ENCODE results near the gene MAMLD1. TPM values are rescaled to one million over a fixed set of nuclear protein-coding genes. Genes with fewer than 3 reads are reported as not detected.

Gene MAMLD1
- total RNA-seq, 3 donors from 2014 or later = 5.8 to 6.1 (median 6.1) TPM

GRCh38 chrX:150450519-150451177 lies 87.5 kb downstream of the MAMLD1 start:
- peak; percentile 56 to 57 for ATAC-seq
- no peak overlapping the region for H3K4me3 Mint-ChIP-seq
- no peaks in the 10 kb centered on the region for H3K27me3 Mint-ChIP-seq (ENCODE audit: low read depth)
- no peaks in the 10 kb centered on the region for H3K9me3 Mint-ChIP-seq
- peaks cover 7% of the 10 kb centered on the region for H3K4me1 Mint-ChIP-seq (ENCODE audit: low read depth)
- H3K36me3 Mint-ChIP-seq (ENCODE audit: insufficient read depth) = no peaks in the 10 kb centered on the region
- DNase-seq = no peak

- Mint-ChIP-seq H3K36me3 (ENCODE audit: insufficient read depth) (no peaks in the 10 kb centered on the region), H3K4me1 (ENCODE audit: low read depth) (peaks cover 7% of the 10 kb centered on the region), H3K27me3 (ENCODE audit: low read depth) (no peaks in the 10 kb centered on the region), H3K9me3 (no peaks in the 10 kb centered on the region), H3K4me3 (no peak overlapping the region)
- ATAC-seq = no peak
- DNase-seq = no peak
Observed at GRCh38 chrX:150451953-150452352, 88.8 kb downstream of the MAMLD1 start.

- Mint-ChIP-seq H3K4me3 (no peak overlapping the region), H3K4me1 (ENCODE audit: low read depth) (peaks cover 7% of the 10 kb centered on the region), H3K27me3 (ENCODE audit: low read depth) (no peaks in the 10 kb centered on the region), H3K9me3 (no peaks in the 10 kb centered on the region), H3K36me3 (ENCODE audit: insufficient read depth) (no peaks in the 10 kb centered on the region)
- ATAC-seq = no peak
- DNase-seq = no peak
Observed at GRCh38 chrX:150454083-150454482, 91.0 kb downstream of the MAMLD1 start.

- no peaks in the 10 kb centered on the region for H3K9me3 Mint-ChIP-seq
- DNase-seq (no peak), ATAC-seq (no peak)
- H3K36me3 Mint-ChIP-seq (ENCODE audit: insufficient read depth) = no peaks in the 10 kb centered on the region
- H3K27me3 Mint-ChIP-seq (ENCODE audit: low read depth) = no peaks in the 10 kb centered on the region
- H3K4me1 Mint-ChIP-seq (ENCODE audit: low read depth) = peaks cover 11% of the 10 kb centered on the region
- no peak overlapping the region for H3K4me3 Mint-ChIP-seq
Observed at GRCh38 chrX:150454508-150455214, 91.5 kb downstream of the MAMLD1 start.

GRCh38 chrX:150455215-150455608 lies 92.1 kb downstream of the MAMLD1 start:
- no peak for DNase-seq
- H3K4me3 Mint-ChIP-seq = no peak overlapping the region

GRCh38 chrX:150456466-150456865 lies 93.3 kb downstream of the MAMLD1 start:
- H3K36me3 Mint-ChIP-seq (ENCODE audit: insufficient read depth) = no peaks in the 10 kb centered on the region
- no peak for DNase-seq
- no peak overlapping the region for H3K4me3 Mint-ChIP-seq
- H3K9me3 Mint-ChIP-seq = no peaks in the 10 kb centered on the region
- H3K4me1 Mint-ChIP-seq (ENCODE audit: low read depth) = peaks cover 4% of the 10 kb centered on the region
- no peaks in the 10 kb centered on the region for H3K27me3 Mint-ChIP-seq (ENCODE audit: low read depth)
- no peak for ATAC-seq

More at GRCh38 chrX:150455215-150455608, 92.1 kb downstream of the MAMLD1 start:
- Mint-ChIP-seq H3K9me3 (no peaks in the 10 kb centered on the region), H3K36me3 (ENCODE audit: insufficient read depth) (no peaks in the 10 kb centered on the region), H3K27me3 (ENCODE audit: low read depth) (no peaks in the 10 kb centered on the region), H3K4me1 (ENCODE audit: low read depth) (peaks cover 11% of the 10 kb centered on the region)
- ATAC-seq = no peak

GRCh38 chrX:150456941-150457340 lies 93.8 kb downstream of the MAMLD1 start:
- H3K4me1 Mint-ChIP-seq (ENCODE audit: low read depth) = peaks cover 4% of the 10 kb centered on the region
- no peaks in the 10 kb centered on the region for H3K36me3 Mint-ChIP-seq (ENCODE audit: insufficient read depth)
- no peaks in the 10 kb centered on the region for H3K27me3 Mint-ChIP-seq (ENCODE audit: low read depth)
- DNase-seq (no peak), ATAC-seq (no peak)
- no peak overlapping the region for H3K4me3 Mint-ChIP-seq
- H3K9me3 Mint-ChIP-seq = no peaks in the 10 kb centered on the region

GRCh38 chrX:150459196-150459595 lies 96.1 kb downstream of the MAMLD1 start:
- Mint-ChIP-seq H3K27me3 (ENCODE audit: low read depth) (no peaks in the 10 kb centered on the region), H3K36me3 (ENCODE audit: insufficient read depth) (no peaks in the 10 kb centered on the region), H3K9me3 (no peaks in the 10 kb centered on the region), H3K4me3 (no peak overlapping the region), H3K4me1 (ENCODE audit: low read depth) (peaks cover 4% of the 10 kb centered on the region)
- no peak for DNase-seq
- ATAC-seq = no peak

- H3K27me3 Mint-ChIP-seq (ENCODE audit: low read depth) = no peaks in the 10 kb centered on the region
- H3K9me3 Mint-ChIP-seq = no peaks in the 10 kb centered on the region
- ATAC-seq (no peak), DNase-seq (no peak)
- H3K4me1 Mint-ChIP-seq (ENCODE audit: low read depth) = peaks cover 4% of the 10 kb centered on the region
- no peak overlapping the region for H3K4me3 Mint-ChIP-seq
- H3K36me3 Mint-ChIP-seq (ENCODE audit: insufficient read depth) = no peaks in the 10 kb centered on the region
Observed at GRCh38 chrX:150460063-150460462, 96.9 kb downstream of the MAMLD1 start.

GRCh38 chrX:150460781-150461180 lies 97.7 kb downstream of the MAMLD1 start:
- Mint-ChIP-seq H3K4me1 (ENCODE audit: low read depth) (peaks cover 4% of the 10 kb centered on the region), H3K36me3 (ENCODE audit: insufficient read depth) (no peaks in the 10 kb centered on the region), H3K9me3 (no peaks in the 10 kb centered on the region), H3K27me3 (ENCODE audit: low read depth) (no peaks in the 10 kb centered on the region), H3K4me3 (no peak overlapping the region)
- DNase-seq (no peak), ATAC-seq (no peak)

GRCh38 chrX:150463566-150463965 lies 100.4 kb downstream of the MAMLD1 start:
- Mint-ChIP-seq H3K4me3 (no peak overlapping the region), H3K9me3 (no peaks in the 10 kb centered on the region), H3K4me1 (ENCODE audit: low read depth) (peaks cover 4% of the 10 kb centered on the region), H3K27me3 (ENCODE audit: low read depth) (no peaks in the 10 kb centered on the region), H3K36me3 (ENCODE audit: insufficient read depth) (no peaks in the 10 kb centered on the region)
- ATAC-seq (no peak), DNase-seq (no peak)

GRCh38 chrX:150464001-150464400 lies 100.9 kb downstream of the MAMLD1 start:
- Mint-ChIP-seq H3K4me3 (no peak overlapping the region), H3K9me3 (no peaks in the 10 kb centered on the region), H3K4me1 (ENCODE audit: low read depth) (peaks cover 4% of the 10 kb centered on the region), H3K36me3 (ENCODE audit: insufficient read depth) (no peaks in the 10 kb centered on the region), H3K27me3 (ENCODE audit: low read depth) (no peaks in the 10 kb centered on the region)
- DNase-seq (no peak), ATAC-seq (no peak)

- Mint-ChIP-seq H3K4me1 (ENCODE audit: low read depth) (no peaks in the 10 kb centered on the region), H3K36me3 (ENCODE audit: insufficient read depth) (no peaks in the 10 kb centered on the region), H3K27me3 (ENCODE audit: low read depth) (no peaks in the 10 kb centered on the region), H3K4me3 (no peak overlapping the region), H3K9me3 (no peaks in the 10 kb centered on the region)
- DNase-seq = no peak
- no peak for ATAC-seq
Observed at GRCh38 chrX:150465326-150465725, 102.2 kb downstream of the MAMLD1 start.

GRCh38 chrX:150465881-150466775 lies 103.0 kb downstream of the MAMLD1 start:
- ATAC-seq = no peak
- H3K27me3 Mint-ChIP-seq (ENCODE audit: low read depth) = no peaks in the 10 kb centered on the region
- no peak for DNase-seq
- H3K4me1 Mint-ChIP-seq (ENCODE audit: low read depth) = no peaks in the 10 kb centered on the region
- no peaks in the 10 kb centered on the region for H3K36me3 Mint-ChIP-seq (ENCODE audit: insufficient read depth)
- H3K9me3 Mint-ChIP-seq = no peaks in the 10 kb centered on the region
- H3K4me3 Mint-ChIP-seq = no peak overlapping the region
